DMS79 (cell line): ENCODE results near the gene PACRG.

ENCODE experiments used
- DNase-seq: peaks from one replicate; lab custom pipeline; 2025; lab: John Stamatoyannopoulos, UW

PACRG gene

GRCh38 chr6:163010145-163010544, 282.4 kb downstream of the PACRG start:
- no peak for DNase-seq

DNA sequence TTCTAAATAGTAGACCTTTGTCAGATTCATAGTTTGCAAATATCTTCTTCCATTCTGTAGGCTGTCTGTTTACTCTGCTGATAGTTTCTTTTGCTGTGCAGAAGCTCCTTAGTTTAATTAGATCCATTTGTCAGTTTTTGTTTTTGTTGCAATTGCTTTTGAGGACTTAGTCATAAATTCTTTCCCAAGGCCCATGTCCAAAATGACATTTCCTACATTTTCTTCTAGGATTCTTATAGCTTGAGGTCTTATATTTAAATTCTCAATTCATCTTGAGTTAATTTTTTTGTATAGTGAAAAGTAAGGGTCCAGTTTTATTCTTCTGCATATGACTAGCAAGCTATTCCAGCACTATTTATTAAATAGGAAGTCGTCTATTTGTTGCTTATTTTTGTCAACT, 287.0 kb downstream of the PACRG start:
- no peak for DNase-seq

GRCh38 chr6:163017801-163018200, 290.0 kb downstream of the PACRG start:
- no peak for DNase-seq

DNA sequence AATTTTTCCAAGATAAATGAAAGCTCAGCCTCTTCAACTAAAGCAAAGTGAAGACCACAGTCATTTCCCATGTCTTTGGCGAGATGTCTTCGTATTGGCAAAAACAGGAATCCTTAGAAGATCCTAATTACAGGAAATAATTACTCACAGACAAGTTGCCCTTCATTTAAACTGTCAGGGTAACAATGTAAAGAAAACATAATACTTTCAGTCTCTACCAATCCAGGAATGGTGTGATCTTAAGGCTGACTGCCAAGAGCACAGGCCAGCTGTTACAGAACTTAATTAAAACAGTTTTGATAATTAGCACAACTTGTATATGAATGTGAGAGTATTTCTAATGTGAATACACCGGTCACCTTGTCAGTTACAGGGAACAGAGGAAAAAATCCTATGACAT, 292.2 kb downstream of the PACRG start:
- no peak for DNase-seq

GRCh38 chr6:163021054-163021453, 293.3 kb downstream of the PACRG start:
- no peak for DNase-seq

- no peak for DNase-seq
Measured at GRCh38 chr6:163023700-163024099, 295.9 kb downstream of the PACRG start.

GRCh38 chr6:163026893-163027292, 299.1 kb downstream of the PACRG start:
- no peak for DNase-seq

- DNase-seq = no peak
Measured at GRCh38 chr6:163030980-163031379, 303.2 kb downstream of the PACRG start.

GRCh38 chr6:163031931-163032330, 304.2 kb downstream of the PACRG start:
- no peak for DNase-seq

- no peak for DNase-seq
Measured at GRCh38 chr6:163036160-163036645, 308.4 kb downstream of the PACRG start.

- DNase-seq = no peak
Measured at GRCh38 chr6:163038317-163038716, 310.5 kb downstream of the PACRG start.

DNA sequence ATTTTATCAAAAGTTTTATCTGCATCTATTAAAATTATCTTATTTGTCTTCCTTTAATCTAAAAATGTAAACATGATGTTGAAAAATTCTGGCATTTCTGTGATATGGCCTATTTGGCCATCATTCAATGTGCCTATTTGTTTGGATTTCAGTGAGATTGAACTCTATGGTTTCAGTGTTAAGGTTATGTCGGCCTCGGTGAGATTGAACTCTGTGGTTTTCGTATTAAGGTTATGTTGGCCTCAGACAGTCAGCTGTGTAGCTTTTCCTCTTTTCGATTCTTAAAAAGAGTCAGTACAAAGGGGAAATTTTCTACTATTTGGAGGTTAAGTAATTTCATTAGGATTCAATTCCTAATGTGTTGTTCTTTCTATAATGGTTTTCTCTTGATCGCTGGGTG, 320.6 kb downstream of the PACRG start:
- DNase-seq = no peak

- DNase-seq = no peak
Measured at GRCh38 chr6:163053667-163054344, 326.0 kb downstream of the PACRG start.

DNA sequence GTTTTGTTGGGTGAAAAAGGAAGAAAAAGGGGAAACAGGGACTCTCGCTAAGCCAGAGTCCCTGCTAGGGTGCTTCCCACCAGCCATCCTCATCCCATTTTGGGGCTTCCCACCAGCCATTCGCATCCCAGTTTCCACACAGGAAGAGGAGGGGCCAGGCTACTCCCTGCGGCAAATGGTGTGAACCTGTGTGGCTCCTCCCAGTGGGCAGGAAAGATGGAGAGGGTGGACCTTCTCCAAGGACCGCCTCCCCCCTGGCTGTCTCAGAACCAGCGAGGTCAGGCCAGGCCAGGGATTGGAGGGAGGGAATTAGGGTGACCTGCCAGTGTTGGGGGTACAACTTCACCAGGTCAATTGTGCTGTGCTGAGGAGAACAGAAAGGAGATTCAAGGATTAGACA, 326.9 kb downstream of the PACRG start:
- no peak for DNase-seq

DNA sequence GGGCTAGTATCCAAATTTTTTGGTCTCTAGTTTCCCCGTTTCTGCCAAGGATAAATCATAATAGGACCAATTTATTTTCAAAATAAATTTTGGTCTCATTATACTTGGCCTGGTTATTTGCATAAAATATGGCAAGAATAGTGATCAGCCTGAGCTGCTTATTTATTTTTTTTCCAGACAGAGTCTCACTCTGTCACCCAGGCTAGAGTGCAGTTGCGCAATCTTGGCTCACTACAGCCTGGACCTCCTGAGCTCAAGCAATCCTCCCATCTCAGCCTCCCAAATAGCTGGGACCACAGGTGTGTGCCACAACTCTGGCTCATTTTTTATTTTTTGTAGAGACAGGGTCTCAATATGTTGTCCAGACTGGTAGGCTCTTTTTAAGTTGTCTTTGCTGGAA, 329.5 kb downstream of the PACRG start:
- DNase-seq = no peak

- DNase-seq = no peak
Measured at GRCh38 chr6:163062790-163063189, 335.0 kb downstream of the PACRG start.

DNA sequence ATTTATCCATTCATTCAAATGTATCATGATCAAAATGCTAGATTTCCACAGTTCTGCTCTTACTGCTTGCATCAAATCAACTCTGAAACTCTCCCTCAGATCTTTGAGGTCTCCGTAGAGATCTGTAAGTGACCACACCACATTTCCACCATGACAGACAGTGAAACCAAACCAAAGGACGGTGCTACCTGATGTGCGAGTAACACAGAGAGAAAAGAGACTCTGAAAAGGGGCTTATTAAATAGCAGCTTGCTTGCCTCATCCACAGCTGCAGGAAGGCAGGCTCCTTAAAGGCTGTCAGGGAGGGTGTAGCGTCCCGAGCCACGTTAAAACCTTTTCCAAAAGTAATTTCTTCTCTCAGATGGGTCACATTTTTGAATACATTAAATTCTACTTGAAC, 335.8 kb downstream of the PACRG start:
- DNase-seq = no peak

GRCh38 chr6:163064397-163064796, 336.6 kb downstream of the PACRG start:
- no peak for DNase-seq

DNA sequence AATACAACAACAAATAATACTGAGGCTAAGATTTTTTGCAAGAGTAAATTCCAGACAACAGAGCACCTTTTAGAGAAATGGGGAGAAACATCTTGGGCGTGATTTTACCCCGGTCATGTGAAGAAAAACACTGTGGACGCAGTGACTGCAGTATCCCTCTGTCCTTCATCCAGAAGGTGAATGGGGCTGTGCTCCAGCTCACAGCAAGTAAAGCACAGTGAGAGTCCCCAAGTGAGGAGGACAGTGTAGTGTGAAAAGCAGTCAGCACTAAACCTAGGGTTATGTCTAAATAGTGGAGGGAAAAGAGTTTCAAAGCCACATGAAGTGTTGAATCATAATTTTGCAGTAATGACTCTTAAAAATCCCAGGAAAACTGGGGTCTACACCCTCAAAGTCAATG, 338.4 kb downstream of the PACRG start:
- DNase-seq = no peak

DNA sequence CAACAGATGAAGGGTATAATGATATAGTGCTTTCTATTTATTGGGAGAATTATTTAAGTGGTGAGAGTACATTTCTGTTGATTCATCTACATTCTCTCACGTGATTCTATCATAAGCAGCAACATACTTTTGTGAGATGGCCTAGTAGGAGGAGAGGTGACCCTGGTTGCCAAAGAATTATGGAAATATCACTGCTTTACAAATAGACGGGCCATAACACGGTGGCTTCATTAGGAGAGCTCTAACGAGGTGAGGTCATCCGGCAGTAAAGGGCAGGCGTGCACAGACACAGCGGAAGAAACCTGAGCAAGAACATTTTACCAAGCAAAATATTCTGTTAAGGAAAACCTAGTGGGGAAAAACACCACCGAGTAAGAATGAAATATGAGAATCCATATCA, 349.4 kb downstream of the PACRG start:
- DNase-seq = no peak

- no peak for DNase-seq
Measured at GRCh38 chr6:163078712-163079111, 350.9 kb downstream of the PACRG start.

- DNase-seq = no peak
Measured at GRCh38 chr6:163080228-163080627, 352.5 kb downstream of the PACRG start.

DNA sequence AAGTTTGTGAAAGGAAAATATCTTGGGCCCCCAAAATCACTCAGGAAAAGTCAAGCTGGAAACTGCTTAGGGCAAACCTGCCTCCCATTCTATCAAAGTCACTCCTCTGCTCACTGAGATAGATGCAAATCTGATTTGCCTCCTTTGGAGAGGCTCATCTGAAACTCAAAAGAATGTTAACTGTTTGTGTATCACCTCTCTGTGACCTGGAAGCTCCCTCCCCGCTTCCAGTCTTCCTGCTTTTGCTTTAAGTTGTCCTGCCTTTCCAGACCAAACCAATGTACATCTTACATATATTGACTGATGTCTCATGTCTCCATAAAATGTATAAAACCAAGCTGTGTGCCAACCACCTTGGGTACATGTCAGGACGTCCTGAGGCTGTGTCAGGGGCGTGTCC, 355.4 kb downstream of the PACRG start:
- no peak for DNase-seq

GRCh38 chr6:163085426-163085825, 357.7 kb downstream of the PACRG start:
- DNase-seq = no peak
